GM13977 (cell line): Measurements from ENCODE around the gene SLC5A3.
A peak's percentile ranks its signal among the peaks of the same experiment; 100 is the strongest.

Source experiments
- DNase-seq: peaks from one replicate; pipeline ENCODE4 v3.0.0; 2012; ENCODE audit warnings: low spot score
- CTCF ChIP-seq: IDR thresholded peaks from 2 replicates; pipeline ENCODE4 v1.5.1; 2012; ENCODE audit warnings: mild to moderate bottlenecking, control low read depth; ENCODE audit not compliant: insufficient read depth; ENCODE audit errors: extremely low read depth, missing control alignments
- in situ Hi-C: fragments of 300-500 bp; cut with MboI; formaldehyde crosslinking; loops from one replicate; pipeline ENCODE4 v1.12.0; 2022; ENCODE audit warnings: low sequenced_read_pairs, low pct_unique_long_range_greater_than_20kb, mixed read lengths, inconsistent platforms; ENCODE audit not compliant: unreplicated experiment

SLC5A3 gene

DNA sequence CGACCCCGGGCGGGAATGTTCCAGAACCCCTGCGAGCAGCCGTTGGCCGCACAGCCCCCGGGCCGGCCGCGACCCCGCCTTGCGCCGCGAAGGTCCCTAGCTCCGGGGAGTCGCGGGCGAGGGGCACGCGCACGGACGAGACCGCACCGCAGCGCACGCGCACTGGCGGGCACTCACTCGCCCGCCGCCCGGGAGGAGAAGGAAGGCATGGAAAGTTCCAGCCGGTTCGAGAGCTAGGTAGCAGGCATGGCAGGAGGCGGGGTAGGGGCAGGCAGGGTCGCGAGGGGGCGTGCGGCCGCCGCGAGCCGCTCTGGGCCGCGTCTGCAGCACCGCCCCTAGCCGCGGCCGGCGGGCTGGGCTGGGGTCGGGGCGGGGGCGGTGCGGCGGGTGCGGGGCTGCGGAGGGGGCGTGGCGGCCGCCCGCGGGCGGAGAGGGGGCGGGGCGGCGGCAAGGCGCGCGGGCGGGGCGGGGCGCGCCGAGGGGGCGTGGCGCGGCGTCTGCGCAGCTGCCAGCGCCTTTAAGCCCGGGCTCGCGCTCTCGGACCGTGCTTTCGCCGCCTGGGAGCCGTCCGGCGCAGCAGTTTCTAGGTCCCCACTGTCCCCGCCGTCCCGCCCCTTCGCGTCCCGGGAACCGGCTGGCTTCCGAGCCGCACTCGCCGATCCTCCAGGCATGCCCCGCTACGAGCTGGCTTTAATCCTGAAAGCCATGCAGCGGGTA, at the start of gene SLC5A3, which contains the start of gene MRPS6:
SLC5A3 (plus strand) TSS at position 547 of the 717 bp plus-strand sequence. CDS start 21,621 bp downstream, outside the sequence.
MRPS6 (plus strand) TSS at position 547 of the 717 bp plus-strand sequence; CDS start at position 670, 123 bp downstream.
- peak; percentile 27 for TF ChIP-seq CTCF
- in situ Hi-C loops: no loop called here
- peak; percentile 92 for DNase-seq

DNA sequence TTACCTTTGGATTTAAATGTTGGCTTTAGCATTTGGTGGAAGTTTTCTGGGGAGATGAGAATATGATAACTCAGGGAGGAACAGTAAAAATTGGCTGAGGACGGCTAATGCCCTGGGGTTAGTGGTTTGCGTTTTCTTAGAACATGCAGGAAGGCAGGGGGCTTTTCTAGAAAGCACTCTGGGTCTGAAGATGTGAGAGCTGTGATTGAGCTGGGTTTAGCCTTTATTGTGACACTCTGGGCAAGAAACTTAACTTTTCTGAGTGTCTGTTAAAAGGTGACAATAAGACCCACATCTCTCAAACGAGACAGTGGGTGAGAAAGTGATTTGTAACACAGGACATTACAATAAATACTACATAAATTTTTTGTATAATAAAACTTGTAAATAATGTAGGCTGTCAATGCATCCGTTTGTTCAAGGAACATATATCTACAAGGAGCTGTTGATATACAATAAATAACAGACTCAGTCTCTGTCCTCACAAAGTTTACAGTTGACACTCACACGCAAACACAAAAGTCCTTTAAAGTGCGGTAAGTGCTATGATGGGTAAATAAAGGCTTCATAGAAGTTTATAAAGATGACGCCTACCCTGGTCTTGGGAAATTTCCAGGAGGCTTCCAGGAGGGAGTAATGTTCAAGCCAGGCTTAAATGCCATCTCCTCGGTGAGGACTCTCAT, 49.5 kb upstream of the SLC5A3 start:
- DNase-seq: no peak
- TF ChIP-seq CTCF: no peak
- in situ Hi-C loops: no loop called here

GRCh38 chr21:34024374-34024693, 49.0 kb upstream of the SLC5A3 start:
- no peak for TF ChIP-seq CTCF
- DNase-seq: no peak
- in situ Hi-C loops: no loop called here

DNA sequence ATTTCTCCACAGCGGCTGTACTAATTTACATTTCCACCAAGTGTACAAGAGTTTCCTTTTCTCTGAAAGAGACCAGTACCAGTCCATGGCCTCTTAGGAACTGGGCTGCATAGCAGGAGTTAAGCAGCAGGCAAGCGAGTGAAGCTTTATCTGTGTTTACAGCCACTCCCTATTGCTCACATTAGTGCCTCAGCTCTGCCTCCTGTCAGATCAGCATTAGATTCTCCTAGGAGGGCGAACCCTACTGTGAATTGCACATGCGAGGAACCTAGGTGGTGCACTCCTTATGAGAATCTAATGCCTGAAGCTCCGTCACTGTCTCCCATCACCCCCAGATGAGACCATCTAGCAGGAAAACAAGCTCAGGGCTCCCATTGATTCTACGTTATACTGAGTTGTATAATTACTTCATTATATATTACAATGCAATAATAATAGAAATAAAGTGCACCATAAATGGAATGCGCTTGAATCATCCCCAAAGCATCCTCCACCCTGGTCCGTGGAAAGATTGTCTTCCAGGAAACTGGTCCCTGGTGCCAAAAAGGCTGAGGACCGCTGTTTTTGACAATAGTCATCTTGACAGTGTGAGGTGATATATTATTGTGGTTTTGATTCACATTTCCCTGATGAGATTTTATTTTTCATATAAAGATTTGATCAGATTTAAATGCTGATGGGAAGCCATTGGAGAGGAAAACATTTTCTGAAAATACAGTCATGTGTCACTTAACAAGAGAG, 45.5 kb upstream of the SLC5A3 start:
- no peak for DNase-seq
- no peak for TF ChIP-seq CTCF
- in situ Hi-C loops: no loop called here

DNA sequence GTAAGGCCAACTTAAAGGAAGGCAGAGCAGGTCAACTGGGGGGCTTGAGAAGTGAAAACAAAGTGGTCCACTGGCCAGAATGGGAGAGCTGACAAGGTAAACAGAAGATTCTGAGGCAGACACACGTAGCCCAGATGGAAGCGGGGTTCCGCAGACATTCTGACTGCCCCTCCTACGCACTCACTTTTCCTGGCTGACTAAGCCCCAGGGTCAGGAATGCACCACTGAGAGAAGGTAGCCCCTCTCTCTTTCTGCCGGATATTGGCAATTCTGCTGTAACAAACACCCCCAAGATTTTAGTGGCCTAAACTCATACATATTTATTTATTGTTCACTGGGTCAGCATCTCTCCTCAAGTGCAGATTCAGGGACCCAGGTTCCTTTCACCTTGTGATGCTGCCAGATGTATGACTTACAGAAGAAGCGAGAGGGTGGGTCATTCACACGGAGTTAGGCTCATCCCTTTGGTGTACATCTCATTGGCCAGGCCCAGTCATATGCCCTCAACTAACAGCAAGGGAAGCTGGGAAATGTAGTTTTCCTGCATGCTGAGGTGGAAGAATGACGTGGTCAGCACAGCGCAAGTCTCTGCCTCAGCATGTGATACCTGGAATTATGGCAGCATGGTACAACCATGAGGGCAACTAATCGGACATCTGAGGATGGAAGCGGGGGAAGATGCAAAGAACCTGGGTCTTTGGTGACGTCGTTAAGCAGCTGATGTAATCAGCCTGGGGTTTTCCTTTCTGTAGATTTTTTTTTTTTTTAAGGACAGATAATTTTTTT, 43.4 kb upstream of the SLC5A3 start:
- in situ Hi-C loops: no loop called here
- DNase-seq: peak; percentile 23
- no peak for TF ChIP-seq CTCF

DNA sequence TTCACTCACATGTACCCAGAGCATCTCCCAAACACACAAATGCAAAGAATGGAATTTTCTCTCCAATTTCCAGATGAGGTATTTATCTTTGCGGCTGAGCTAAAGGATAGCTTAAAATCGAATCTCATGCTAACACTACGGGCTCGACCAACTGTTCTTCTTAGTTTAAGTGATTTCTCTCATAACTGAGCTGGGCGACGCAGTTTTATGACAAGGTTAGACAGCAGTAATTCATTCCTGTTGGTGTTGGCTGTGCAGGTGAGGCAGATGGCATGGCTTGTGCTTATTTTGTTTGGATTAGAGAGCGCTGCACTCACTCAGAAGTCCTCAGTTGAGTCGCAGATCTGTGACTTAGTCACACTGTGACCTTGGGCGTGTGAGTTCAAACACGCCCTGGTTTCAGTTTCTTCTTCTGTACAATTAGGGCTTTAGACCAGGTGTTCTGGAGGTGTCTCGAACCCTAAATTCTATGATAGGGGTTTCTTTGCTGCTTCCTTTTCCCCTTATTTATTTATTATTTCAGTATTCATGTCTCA, 41.5 kb upstream of the SLC5A3 start:
- peak; percentile 19 for DNase-seq
- no peak for TF ChIP-seq CTCF
- in situ Hi-C loops: no loop called here
